Prostate gland (tissue), 2 donors: Measurements from ENCODE around the gene PXMP4.

ENCODE experiments used
- POLR2A ChIP-seq: fragments of 450-650 bp; IDR thresholded peaks from one replicate; pipeline ENCODE4 v1.6.1; 2016; ENCODE audit warnings: antibody characterized with exemption, mild to moderate bottlenecking
- POLR2AphosphoS5 ChIP-seq: sonication (generic); formaldehyde crosslinking; IDR thresholded peaks from one replicate; pipeline ENCODE4 v1.6.1; 2017; ENCODE audit warnings: antibody characterized with exemption
- TF ChIP-seq, protein P1 (sequence below), 4 experiments: fragments of 200-600 bp in 2 of 4; fragments of 450-650 bp in 2 of 4; sonication (generic) in 2 of 4; IDR thresholded peaks; 1 replicate in 3 of 4; 2 replicates in 1 of 4; pipeline ENCODE4 v1.5.1; 2016 to 2019; ENCODE audit warnings: antibody characterized with exemption in 4 of 4, mild to moderate bottlenecking in 2 of 4, moderate library complexity in 2 of 4

DNA sequence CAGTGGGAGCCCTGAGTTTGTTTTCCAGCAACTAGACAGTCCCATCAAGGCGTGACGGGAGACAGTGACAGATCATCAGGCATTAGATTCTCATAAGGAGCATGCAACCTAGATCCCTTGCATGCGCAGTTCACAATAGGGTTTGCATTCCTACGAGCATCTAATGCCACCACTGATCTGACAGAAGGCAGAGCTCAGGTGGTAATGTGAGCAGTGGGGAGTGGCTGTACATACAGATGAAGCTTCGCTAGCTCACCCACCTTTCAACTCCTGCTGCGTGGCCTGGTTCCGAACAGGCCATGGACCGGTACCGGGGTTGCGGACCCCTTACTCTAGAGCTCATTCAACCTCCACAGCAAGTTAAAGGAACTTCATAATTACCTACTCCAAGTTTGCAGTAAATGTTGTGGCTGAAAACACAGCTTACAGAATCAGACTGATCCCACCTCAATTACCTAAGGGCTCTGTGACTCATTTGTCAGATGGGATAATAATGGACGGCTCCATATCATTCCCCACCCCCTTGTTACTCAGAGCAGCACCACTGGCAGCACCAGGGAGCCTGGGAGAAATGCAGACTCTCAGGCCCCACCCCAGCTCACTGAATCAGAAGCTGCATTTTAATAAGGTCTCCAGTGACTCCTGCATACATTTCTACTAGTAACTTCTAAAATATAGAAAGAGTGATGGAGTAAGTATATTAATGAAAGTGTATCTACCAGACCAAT is 15.7 kb downstream of the PXMP4 start:
- no peak for TF ChIP-seq POLR2A
- TF ChIP-seq, protein P1, sequence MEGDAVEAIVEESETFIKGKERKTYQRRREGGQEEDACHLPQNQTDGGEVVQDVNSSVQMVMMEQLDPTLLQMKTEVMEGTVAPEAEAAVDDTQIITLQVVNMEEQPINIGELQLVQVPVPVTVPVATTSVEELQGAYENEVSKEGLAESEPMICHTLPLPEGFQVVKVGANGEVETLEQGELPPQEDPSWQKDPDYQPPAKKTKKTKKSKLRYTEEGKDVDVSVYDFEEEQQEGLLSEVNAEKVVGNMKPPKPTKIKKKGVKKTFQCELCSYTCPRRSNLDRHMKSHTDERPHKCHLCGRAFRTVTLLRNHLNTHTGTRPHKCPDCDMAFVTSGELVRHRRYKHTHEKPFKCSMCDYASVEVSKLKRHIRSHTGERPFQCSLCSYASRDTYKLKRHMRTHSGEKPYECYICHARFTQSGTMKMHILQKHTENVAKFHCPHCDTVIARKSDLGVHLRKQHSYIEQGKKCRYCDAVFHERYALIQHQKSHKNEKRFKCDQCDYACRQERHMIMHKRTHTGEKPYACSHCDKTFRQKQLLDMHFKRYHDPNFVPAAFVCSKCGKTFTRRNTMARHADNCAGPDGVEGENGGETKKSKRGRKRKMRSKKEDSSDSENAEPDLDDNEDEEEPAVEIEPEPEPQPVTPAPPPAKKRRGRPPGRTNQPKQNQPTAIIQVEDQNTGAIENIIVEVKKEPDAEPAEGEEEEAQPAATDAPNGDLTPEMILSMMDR (IDR thresholded peaks at IDR 0.05): no peak
- no peak for TF ChIP-seq POLR2AphosphoS5
